T-helper 1 cell (primary cell): ENCODE data around the gene PRDM16.

ENCODE experiments used
- DNase-seq, 5 donors: peaks; one replicate each; pipeline ENCODE4 v3.0.0-alpha.2; 2012 to 2020

PRDM16 gene

DNA sequence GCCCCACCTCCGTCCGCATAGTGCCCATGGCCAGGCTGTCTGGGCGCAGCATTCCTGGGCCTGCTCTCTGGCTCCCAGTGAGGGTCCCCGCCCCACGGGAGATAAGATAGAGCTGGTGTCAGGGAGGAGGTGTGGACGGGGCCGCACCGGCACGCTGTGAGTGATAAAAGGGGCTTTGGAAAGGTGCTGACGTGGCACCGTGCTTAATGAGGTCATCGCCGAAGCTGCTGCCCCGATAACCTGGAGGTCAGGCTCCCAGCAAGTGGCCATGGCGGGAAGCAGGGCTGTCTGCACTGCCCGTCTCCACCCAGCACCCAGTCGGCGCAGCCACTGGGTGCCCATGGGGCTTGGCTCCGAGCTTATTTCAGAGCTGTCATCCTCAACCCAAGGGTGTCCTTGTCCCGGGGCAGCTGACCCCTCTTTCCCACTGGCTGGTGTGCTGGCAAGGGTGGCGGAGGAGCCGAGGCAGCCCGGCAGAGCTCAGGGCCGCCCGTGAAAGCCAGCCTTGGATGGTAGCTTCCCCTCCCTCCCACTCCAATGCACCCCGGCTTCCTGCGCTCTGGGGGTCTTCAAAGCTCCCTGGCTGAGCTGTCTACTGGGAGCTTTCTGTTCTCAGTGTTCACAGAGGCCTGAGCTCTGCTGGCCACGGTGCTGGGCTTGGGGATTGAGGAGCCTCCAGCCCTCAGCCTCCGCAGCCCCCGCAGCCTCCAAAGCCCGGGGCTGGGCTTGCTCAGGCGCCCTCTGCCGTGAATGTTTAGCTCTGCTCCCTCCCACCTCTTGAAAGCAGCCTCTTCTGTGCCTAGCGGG, 280.4 kb downstream of the PRDM16 start:
- no peak for DNase-seq

- DNase-seq = no peak
These were observed 280.9 kb downstream of the PRDM16 start for GRCh38 chr1:3349968-3350299.

GRCh38 chr1:3350506-3351261, 281.7 kb downstream of the PRDM16 start:
- DNase-seq = no peak

DNA sequence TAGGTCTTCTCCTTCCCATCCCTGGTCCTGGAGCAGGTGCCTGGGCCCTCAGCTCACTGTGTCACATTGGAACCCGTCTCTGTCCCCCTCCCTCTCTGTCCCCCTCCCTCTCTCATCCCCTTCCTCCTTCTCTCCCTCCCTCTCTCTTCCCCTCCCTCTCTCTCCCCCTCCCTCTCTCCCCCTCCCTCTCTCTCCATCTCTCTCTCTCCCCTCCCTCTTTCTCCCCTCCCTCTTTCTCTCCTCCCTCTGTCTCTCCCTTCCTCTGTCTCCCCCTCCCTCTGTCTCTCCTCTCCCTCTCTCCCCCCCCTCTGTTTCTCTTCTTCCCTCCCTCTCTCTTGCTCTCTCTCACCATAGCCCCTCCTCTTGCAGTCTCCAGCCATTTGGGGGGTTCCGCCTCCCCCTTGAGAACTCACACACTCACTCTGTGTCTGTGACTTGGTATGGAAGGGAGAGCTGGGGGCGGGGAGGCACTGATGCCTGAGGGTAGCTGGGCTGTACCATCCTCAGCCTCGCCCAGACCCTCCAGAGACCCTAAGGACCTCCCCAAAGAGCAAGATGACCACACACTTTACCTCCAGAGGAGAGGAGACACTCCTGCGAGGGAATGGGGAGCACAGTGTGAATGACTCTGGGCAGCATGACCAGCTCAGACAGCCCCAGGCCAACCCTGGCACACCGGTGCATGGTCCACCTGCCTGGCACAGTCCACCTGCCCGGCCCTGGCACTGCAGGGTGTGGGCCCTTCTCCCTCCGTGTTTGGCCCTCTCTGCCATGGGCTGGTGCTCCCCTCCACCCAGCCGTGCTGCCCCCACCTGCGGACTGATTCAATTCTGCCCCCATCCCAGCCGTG, 282.7 kb downstream of the PRDM16 start:
- DNase-seq = no peak

GRCh38 chr1:3352299-3352951, 283.4 kb downstream of the PRDM16 start:
- DNase-seq = no peak

DNA sequence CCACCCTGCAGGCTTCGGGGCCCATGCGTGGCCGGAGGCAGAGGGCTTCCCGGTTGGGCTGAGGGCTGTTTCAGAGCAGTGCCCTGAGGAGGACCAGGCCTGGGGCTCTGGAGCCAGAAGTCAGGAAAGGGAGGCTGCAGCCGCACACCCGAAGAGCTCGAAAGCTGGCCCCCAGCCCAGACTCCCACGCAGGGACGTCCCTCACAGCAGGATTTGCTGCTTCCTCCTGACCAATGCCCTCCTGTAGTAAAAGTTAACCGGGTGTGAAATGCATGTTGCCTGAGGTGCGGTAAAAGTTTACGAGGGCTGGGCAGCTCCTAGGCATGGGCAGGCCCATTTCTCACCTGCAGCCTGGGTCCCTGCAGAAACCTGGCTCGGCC, 283.9 kb downstream of the PRDM16 start:
- DNase-seq = no peak

GRCh38 chr1:3353876-3354275, 284.9 kb downstream of the PRDM16 start:
- DNase-seq = no peak

- DNase-seq = no peak
These were observed 286.1 kb downstream of the PRDM16 start for GRCh38 chr1:3355089-3355488.

DNA sequence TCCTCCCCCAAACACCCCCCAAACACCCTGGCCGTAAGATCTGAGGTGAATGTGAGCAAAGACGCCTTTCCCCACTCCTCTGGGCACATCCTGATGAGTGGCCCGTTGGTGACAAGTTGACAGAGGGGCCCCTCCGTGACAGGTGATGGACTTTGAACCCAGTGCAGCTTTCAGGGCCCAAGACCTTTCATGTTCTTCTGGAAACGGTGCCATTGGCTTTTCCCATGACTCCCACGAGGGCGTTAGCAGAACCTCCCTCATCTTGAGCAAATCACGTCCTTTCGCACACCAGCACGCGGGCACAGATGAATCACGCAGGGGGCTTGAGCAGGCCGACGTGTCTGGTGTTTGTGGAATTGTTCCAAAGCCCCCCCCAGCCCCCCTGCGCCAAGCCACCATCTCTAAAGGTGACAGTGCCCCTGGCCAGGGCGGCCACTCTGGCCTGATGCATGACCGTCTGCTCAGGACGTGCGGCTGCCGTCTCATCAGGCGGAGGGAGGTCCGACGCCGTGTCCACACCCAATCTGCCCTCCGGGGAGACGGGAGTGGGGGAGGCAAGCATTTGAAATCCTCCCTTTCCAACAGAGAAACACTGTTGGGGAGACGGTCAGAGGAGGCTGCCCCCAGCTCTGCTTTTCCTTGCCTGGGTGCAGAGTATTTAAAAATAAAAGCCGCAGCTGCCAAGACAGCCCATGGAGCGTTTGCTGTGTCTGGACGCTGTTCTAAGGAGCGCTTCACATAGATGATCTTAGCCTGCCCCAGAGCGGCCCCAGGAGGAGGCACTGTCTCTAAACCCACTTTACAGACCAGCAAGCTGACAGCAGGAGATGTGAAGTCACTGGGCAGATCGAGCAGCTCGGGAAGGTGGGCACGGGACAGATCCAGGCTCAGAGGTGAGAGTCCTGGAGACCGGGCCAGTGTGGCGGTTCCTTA, 287.2 kb downstream of the PRDM16 start:
- DNase-seq = no peak

- DNase-seq = no peak
These were observed 287.9 kb downstream of the PRDM16 start for GRCh38 chr1:3356827-3357460.

DNA sequence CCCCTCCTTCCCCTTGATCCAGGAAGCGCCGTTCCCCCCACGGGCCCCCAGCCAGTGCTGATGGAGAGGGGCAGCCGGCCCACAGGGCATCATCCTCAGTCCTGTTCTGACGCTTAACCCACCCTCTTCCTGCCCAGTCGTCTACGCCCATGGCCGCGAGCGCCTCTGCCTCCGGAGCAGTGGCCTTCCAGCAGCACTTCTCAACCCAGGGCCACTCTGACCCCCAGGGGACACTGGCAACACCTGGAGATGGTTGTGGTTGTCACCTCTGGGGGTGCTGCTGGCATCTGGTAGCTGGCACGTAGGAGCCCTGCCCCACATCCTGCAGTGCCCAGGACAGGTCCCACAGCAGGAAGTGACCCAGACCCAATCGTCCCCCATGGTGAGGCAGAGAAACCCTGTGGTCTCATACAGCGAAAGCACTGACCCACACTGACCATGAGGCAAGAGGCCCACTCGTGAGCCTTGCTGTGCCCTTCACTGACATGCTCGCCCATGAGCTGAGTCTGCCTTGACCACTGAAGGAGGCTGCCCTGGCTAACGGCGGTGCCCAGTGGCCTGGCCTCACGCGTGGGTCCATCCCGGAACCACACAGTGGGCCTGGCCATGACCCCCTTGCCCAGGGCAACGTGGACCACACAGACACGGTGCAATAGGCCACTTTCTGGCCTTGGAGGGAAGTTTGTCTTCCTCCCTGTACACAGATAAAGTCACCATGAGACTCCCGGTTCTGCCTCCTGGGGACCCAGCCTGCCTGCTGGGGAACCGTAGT, 288.7 kb downstream of the PRDM16 start:
- DNase-seq = no peak

DNA sequence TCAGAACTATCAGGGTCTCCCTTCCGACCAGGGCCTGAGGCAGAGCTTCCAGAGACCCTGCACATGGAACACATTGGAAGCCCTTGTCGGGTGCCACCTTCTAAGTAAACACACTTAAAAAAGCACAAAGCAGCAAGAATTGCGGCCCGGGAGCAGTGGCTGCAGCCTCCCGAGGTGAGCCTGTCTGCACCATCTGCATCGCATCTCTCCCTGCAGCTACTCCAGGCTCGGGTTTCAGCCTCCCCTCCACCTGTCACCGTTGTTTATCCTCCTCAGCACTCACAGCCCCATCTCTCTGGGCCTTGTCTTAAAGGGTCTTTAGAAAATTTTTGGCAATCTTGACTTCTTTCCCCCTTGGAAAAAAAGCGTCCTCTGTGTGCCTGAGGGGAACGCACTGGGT, 290.3 kb downstream of the PRDM16 start:
- no peak for DNase-seq

GRCh38 chr1:3359756-3360440, 290.9 kb downstream of the PRDM16 start:
- DNase-seq = no peak

GRCh38 chr1:3360646-3361257, 291.7 kb downstream of the PRDM16 start:
- DNase-seq = no peak

DNA sequence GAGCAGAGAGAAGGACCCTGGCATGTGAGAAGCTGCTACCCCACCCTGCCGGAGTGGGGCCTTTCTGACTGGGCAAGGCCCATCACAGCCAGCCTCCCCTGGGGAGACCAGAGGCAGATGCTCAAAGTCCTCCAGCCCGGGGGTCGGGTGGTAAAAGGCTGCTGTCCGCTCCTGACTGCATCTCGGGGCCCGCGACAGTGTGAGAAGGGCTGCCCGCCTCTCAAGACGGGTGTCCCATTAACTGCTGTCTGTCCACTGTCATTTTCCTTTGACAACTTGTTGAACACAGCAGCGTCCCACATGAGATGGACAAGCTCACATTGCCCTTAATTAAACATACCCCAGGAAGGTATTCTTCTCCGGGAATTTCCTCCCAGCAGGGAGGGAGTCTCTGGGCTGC, 294.0 kb downstream of the PRDM16 start:
- DNase-seq = no peak

DNA sequence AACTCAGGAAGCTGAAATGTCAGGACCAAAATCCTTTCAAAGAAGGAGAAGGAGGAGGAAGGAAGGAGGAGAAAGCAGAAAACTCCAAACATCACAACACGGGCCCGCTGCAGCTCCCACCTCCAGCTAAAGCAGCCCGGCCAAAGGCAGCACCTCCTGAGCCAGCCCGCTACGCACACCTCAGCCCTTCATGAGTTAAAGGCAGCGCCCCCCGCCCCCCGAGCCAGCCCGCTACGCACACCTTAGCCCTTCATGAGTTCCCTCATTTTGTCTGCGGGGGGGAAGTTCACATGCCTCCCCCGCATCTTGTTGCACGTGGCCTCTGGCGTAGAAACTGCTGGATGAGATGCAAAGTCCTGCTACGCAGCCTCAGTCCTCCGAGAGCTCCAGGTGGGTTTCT, 294.8 kb downstream of the PRDM16 start:
- no peak for DNase-seq

- no peak for DNase-seq
These were observed 295.5 kb downstream of the PRDM16 start for GRCh38 chr1:3364551-3364950.

GRCh38 chr1:3364983-3365382, 296.0 kb downstream of the PRDM16 start:
- no peak for DNase-seq

- no peak for DNase-seq
These were observed 296.6 kb downstream of the PRDM16 start for GRCh38 chr1:3365523-3366125.
